Gastrocnemius medialis (tissue), 4 donors: Measurements from ENCODE around the gene TMEM59L. TPM values are rescaled to one million over a fixed set of nuclear protein-coding genes. Genes with fewer than 3 reads are reported as not detected.
A peak's percentile ranks its signal among the peaks of the same experiment; 100 is the strongest.

Experiments
- ATAC-seq, 2 donors: fragments of 150-250 bp; one replicate each; pipeline ENCODE4 v1.9.1; 2016
- DNase-seq, 2 donors: peaks; one replicate each; pipeline ENCODE4 v3.0.0-alpha.2; 2019
- H3K27ac ChIP-seq, 4 donors: fragments of 200-600 bp; sonication (generic); 1 replicate in 1 of 4; 2 replicates in 3 of 4; pipeline ENCODE4 v1.5.1; 2016 to 2018; ENCODE audit warnings: mild to moderate bottlenecking in 2 of 4, moderate library complexity in 1 of 4
- H3K27me3 ChIP-seq, 3 donors: fragments of 200-600 bp; sonication (generic) in 2 of 3; 1 replicate in 1 of 3; 2 replicates in 2 of 3; pipeline versions ENCODE4 v1.5.1 to v1.6.0; 2016 to 2019; ENCODE audit warnings: mild to moderate bottlenecking in 1 of 3, moderate library complexity in 1 of 3
- H3K36me3 ChIP-seq, 2 donors: fragments of 200-600 bp; sonication (generic) in 1 of 2; one replicate each; pipeline ENCODE4 v1.5.1; 2017 to 2018
- H3K4me1 ChIP-seq, 2 donors: fragments of 200-600 bp; sonication (generic) in 1 of 2; one replicate each; pipeline ENCODE4 v1.5.1; 2016 to 2017; ENCODE audit warnings: mild to moderate bottlenecking in 2 of 2
- H3K4me3 ChIP-seq, 4 donors: fragments of 200-600 bp; sonication (generic) in 3 of 4; 1 replicate in 1 of 4; 2 replicates in 3 of 4; pipeline ENCODE4 v1.5.1; 2016 to 2019; ENCODE audit warnings: mild to moderate bottlenecking in 2 of 4
- H3K9me3 ChIP-seq, 3 donors: fragments of 200-600 bp; sonication (generic) in 2 of 3; 1 replicate in 1 of 3; 2 replicates in 2 of 3; pipeline ENCODE4 v1.5.1; 2016 to 2019
- POLR2A ChIP-seq, 2 donors: fragments of 450-650 bp; IDR thresholded peaks; one replicate each; pipeline ENCODE4 v1.6.1; 2017; ENCODE audit warnings: antibody characterized with exemption in 2 of 2, mild to moderate bottlenecking in 2 of 2, moderate library complexity in 2 of 2
- in situ Hi-C, 4 donors: fragments of 200-750 bp; cut with MboI; loops; one replicate each; pipeline versions ENCODE4 v1.15.0 to v1.8.0; 2017; ENCODE audit warnings: low sequenced_read_pairs in 4 of 4
- intact Hi-C: fragments of 100-400 bp; cut with DNase I; formaldehyde crosslinking; loops from one replicate; pipeline ENCODE4 v1.15.1; 2023; ENCODE audit warnings: low total_unique reads
- total RNA-seq, 4 donors: library from RNA; depleted of rRNA; stranded (reverse); fragments of >200 nt; gene quantifications; one replicate each; pipeline versions ENCODE4 v1.1.0 to v1.2.3, GENCODE V29; 2016
- TF ChIP-seq, protein P1 (sequence below), 5 experiments: fragments of 450-650 bp in 3 of 5; fragments of 200-600 bp in 2 of 5; sonication (generic) in 2 of 5; IDR thresholded peaks in 4 of 5; conservative IDR thresholded peaks in 1 of 5; 1 replicate in 4 of 5; 2 replicates in 1 of 5; pipeline ENCODE4 v1.5.1; 2016 to 2019; ENCODE audit warnings: antibody characterized with exemption in 5 of 5, mild to moderate bottlenecking in 3 of 5, moderate library complexity in 3 of 5

TMEM59L gene
- total RNA-seq, 4 donors from 2014 or later, result 0.20 to 2.1 (median 0.36) TPM; not detected in 1

DNA sequence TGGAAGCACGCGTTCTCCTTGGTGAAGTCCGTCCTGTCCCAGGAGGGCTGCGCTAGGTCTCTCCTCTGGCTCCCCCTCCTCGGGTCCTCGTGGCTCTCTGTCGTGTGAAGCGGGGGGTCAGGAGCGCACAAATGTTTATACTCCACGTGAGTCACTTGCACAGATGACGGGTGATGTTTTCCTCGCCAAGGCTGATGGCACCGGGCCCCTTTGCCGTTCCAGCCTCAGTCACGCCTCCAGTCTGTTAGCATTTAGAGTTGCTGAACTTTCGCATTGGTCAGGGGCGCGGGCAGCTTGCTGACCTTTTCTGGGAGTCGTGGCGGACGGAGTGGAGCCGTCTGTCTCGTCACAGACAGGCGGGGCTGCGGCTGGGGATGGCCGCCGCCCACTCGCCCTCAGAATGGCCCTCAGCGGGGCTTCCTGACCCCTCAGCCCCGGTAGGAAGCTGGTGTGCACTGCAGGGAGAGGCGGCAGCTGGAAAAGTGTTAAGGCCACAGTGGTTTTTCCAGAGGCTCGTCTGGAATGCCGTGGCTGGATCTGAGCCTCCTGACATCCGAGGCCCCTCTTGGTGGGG lies 37.9 kb downstream of the TMEM59L start:
- intact Hi-C loops, result no loop called here
- ATAC-seq, result peak; percentile 57 to 75

DNA sequence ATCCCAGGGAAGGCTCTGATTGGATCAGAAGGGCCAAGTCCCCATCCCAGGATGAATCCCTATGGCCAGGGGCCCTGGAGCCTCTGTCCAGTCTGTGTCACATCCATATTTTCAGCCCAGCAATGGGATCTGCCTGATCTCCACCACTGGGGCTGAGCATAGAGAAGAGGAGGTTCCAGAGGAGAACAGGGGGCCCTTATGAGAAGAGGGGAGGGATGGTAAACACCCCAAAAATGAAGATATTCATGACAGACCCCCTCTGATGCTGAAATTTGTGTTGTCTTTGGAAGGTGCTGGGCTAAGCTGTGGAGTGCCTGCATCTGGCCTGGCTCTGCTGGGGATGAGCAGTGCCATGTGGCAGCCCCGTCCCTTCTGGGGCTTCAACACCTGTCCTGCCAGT lies 38.6 kb downstream of the TMEM59L start:
- H3K4me1 ChIP-seq, result peaks cover 41 to 46% of the 10 kb centered on the region in 2 donors
- intact Hi-C loops, result no loop called here
- in situ Hi-C loops, result no loop called here

More for the DNA sequence above, 37.9 kb downstream of the TMEM59L start:
- peak; percentile 78 to 88 for DNase-seq
- H3K4me3 ChIP-seq, result peak overlapping the region; percentile 9 to 47 (median 22)
- H3K9me3 ChIP-seq, result no peaks in the 10 kb centered on the region
- peaks cover 45 to 46% of the 10 kb centered on the region in 2 donors for H3K4me1 ChIP-seq
- TF ChIP-seq, protein P1, sequence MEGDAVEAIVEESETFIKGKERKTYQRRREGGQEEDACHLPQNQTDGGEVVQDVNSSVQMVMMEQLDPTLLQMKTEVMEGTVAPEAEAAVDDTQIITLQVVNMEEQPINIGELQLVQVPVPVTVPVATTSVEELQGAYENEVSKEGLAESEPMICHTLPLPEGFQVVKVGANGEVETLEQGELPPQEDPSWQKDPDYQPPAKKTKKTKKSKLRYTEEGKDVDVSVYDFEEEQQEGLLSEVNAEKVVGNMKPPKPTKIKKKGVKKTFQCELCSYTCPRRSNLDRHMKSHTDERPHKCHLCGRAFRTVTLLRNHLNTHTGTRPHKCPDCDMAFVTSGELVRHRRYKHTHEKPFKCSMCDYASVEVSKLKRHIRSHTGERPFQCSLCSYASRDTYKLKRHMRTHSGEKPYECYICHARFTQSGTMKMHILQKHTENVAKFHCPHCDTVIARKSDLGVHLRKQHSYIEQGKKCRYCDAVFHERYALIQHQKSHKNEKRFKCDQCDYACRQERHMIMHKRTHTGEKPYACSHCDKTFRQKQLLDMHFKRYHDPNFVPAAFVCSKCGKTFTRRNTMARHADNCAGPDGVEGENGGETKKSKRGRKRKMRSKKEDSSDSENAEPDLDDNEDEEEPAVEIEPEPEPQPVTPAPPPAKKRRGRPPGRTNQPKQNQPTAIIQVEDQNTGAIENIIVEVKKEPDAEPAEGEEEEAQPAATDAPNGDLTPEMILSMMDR (IDR thresholded peaks at IDR 0.05 in 4 of 5, conservative IDR thresholded peaks at IDR 0.05 in 1 of 5), result no peak
- peak; percentile 17 to 41 for TF ChIP-seq POLR2A (IDR thresholded peaks at IDR 0.05)
- no peaks in the 10 kb centered on the region for H3K27me3 ChIP-seq
- no peaks in the 10 kb centered on the region for H3K36me3 ChIP-seq
- in situ Hi-C loops, result no loop called here
- H3K27ac ChIP-seq, result peak overlapping the region; percentile 71 to 82 (median 78)

DNA sequence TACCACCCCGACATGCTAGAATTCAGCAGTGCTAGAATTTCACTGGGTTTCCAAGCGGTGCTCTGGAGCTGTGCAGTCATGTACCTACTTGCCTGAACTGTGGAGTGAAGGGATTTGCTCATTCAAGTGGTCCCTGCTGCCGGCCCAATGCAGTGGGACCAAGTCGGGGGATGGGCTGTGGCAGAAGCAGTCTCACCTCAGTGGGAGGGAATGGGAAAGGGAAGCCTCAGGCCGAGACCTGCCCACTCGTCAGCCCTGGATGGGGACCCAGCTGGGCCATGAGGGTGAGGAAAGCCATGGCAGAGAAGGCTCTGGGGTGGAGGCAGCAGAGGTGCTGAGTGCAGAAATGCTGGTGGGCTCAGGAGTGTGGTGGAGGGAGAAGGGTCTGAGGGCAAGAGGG lies 39.1 kb downstream of the TMEM59L start:
- no peaks in the 10 kb centered on the region for H3K9me3 ChIP-seq
- TF ChIP-seq, protein P1 (IDR thresholded peaks at IDR 0.05 in 4 of 5, conservative IDR thresholded peaks at IDR 0.05 in 1 of 5), result no peak
- no peak for TF ChIP-seq POLR2A (IDR thresholded peaks at IDR 0.05)
- H3K27me3 ChIP-seq, result no peaks in the 10 kb centered on the region
- DNase-seq, result no peak
- ATAC-seq, result no peak
- in situ Hi-C loops, result no loop called here
- peaks cover 45 to 46% of the 10 kb centered on the region in 2 donors for H3K4me1 ChIP-seq
- no peaks in the 10 kb centered on the region for H3K36me3 ChIP-seq
- H3K27ac ChIP-seq, result peak overlapping the region; percentile 71 to 82 (median 78)
- no peak overlapping the region for H3K4me3 ChIP-seq
- intact Hi-C loops, result no loop called here

More for the DNA sequence above, 38.6 kb downstream of the TMEM59L start:
- TF ChIP-seq, protein P1 (IDR thresholded peaks at IDR 0.05 in 4 of 5, conservative IDR thresholded peaks at IDR 0.05 in 1 of 5), result no peak
- TF ChIP-seq POLR2A (IDR thresholded peaks at IDR 0.05), result no peak
- Histone ChIP-seq H3K27me3 (no peaks in the 10 kb centered on the region), H3K27ac (peak overlapping the region; percentile 71 to 82 (median 78)), H3K9me3 (no peaks in the 10 kb centered on the region), H3K36me3 (no peaks in the 10 kb centered on the region), H3K4me3 (peak overlapping the region in 1 of 4 donors; percentile 9)
- ATAC-seq, result no peak
- no peak for DNase-seq

DNA sequence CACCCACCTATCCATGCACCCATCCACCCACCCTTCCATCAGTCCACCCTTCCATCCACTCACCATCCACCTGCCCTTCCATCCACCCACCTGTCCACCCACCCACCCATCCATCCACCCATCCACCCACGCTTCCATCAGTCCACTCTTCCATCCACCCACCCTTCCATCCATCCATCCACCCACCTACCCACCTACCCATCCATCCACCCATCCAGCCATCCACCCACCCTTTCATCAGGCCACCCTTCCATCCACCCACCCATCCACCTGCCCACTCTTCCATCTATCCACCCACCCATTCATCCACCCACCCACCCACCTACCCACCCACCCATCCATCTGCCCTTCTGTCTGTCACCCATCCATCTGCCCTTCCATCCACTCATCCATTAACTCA lies 41.2 kb downstream of the TMEM59L start:
- peaks cover 47 to 56% of the 10 kb centered on the region in 2 donors for H3K4me1 ChIP-seq
- in situ Hi-C loops, result no loop called here
- intact Hi-C loops, result no loop called here

More for the DNA sequence above, 41.2 kb downstream of the TMEM59L start:
- DNase-seq (no peak), ATAC-seq (no peak)
- Histone ChIP-seq H3K36me3 (no peaks in the 10 kb centered on the region), H3K4me3 (no peak overlapping the region), H3K27me3 (no peaks in the 10 kb centered on the region), H3K27ac (no peak overlapping the region), H3K9me3 (no peaks in the 10 kb centered on the region)
- no peak for TF ChIP-seq POLR2A (IDR thresholded peaks at IDR 0.05)
- TF ChIP-seq, protein P1 (IDR thresholded peaks at IDR 0.05 in 4 of 5, conservative IDR thresholded peaks at IDR 0.05 in 1 of 5), result no peak
